Body of pancreas (tissue), 4 donors: Measurements from ENCODE around the gene FAM98C.

Experiments
- POLR2A ChIP-seq, 3 donors: fragments of 450-650 bp; IDR thresholded peaks; one replicate each; pipeline ENCODE4 v1.6.1; 2016; ENCODE audit warnings: antibody characterized with exemption in 3 of 3, mild to moderate bottlenecking in 2 of 3
- TF ChIP-seq, protein P1 (sequence below), 7 experiments: fragments of 450-650 bp in 4 of 7; fragments of 200-600 bp in 3 of 7; sonication (generic) in 3 of 7; IDR thresholded peaks; one replicate each; pipeline ENCODE4 v1.5.1; 2016 to 2019; ENCODE audit warnings: antibody characterized with exemption in 7 of 7

DNA sequence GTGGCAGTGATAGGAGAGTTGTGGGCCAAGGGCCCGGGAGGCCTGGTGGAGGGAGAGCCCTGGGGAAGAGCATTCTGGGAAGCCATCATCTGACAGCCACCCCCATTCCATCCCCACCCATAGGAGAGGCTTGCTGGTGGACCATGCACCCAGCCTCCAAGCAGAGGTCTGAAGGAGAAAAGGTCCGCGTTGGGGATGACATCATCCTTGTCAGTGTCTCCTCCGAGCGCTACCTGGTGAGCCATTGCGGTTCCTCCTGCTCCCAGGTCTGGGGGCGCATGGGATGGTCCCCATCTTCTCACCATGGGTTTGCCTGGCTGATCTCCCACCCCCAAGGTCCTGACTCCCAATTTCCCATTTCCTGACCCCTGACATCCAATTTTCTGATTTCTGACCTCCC is 41.1 kb downstream of the FAM98C start:
- TF ChIP-seq, protein P1, sequence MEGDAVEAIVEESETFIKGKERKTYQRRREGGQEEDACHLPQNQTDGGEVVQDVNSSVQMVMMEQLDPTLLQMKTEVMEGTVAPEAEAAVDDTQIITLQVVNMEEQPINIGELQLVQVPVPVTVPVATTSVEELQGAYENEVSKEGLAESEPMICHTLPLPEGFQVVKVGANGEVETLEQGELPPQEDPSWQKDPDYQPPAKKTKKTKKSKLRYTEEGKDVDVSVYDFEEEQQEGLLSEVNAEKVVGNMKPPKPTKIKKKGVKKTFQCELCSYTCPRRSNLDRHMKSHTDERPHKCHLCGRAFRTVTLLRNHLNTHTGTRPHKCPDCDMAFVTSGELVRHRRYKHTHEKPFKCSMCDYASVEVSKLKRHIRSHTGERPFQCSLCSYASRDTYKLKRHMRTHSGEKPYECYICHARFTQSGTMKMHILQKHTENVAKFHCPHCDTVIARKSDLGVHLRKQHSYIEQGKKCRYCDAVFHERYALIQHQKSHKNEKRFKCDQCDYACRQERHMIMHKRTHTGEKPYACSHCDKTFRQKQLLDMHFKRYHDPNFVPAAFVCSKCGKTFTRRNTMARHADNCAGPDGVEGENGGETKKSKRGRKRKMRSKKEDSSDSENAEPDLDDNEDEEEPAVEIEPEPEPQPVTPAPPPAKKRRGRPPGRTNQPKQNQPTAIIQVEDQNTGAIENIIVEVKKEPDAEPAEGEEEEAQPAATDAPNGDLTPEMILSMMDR (IDR thresholded peaks at IDR 0.05) = no peak
- no peak for TF ChIP-seq POLR2A (IDR thresholded peaks at IDR 0.05)
